Measurements from ENCODE around the gene OPTC. TPM values are rescaled to one million over a fixed set of nuclear protein-coding genes. Genes with fewer than 3 reads are reported as not detected.
"Not testable (repeated sequence)": the region's sequence is repeated elsewhere in the genome, so short reads cannot be mapped to it uniquely, and the experiment has no call there.

OPTC gene
- total RNA-seq: not detected in 2 replicates
- polyA plus RNA-seq (2012): not detected

GRCh38 chr1:203493901-203494300, at the start of gene OPTC:
Gene OPTC (plus strand): TSS chr1:203494153. CDS start chr1:203496006, 1,853 bp downstream.
- no peak for DNase-seq (ENCODE audit: low read depth)

- peak; percentile 17 for DNase-seq (ENCODE audit: low read depth)
Measured at GRCh38 chr1:203444171-203444576, 49.8 kb upstream of the OPTC start.

- no peak for DNase-seq (ENCODE audit: low read depth)
Measured at GRCh38 chr1:203447151-203447550, 46.8 kb upstream of the OPTC start.

- not testable (repeated sequence) for DNase-seq (ENCODE audit: low read depth)
Measured at GRCh38 chr1:203447598-203447997, 46.4 kb upstream of the OPTC start.

GRCh38 chr1:203448521-203449061, 45.4 kb upstream of the OPTC start:
- DNase-seq (ENCODE audit: low read depth): no peak

GRCh38 chr1:203450001-203450400, 44.0 kb upstream of the OPTC start:
- no peak for DNase-seq (ENCODE audit: low read depth)

GRCh38 chr1:203450479-203451149, 43.3 kb upstream of the OPTC start:
- DNase-seq (ENCODE audit: low read depth): no peak

- DNase-seq (ENCODE audit: low read depth): no peak
Measured at GRCh38 chr1:203451836-203452784, 41.8 kb upstream of the OPTC start.

GRCh38 chr1:203453016-203453415, 40.9 kb upstream of the OPTC start:
- DNase-seq (ENCODE audit: low read depth): no peak

- DNase-seq (ENCODE audit: low read depth): no peak
Measured at GRCh38 chr1:203453616-203454015, 40.3 kb upstream of the OPTC start.

- DNase-seq (ENCODE audit: low read depth): peak; percentile 83
Measured at GRCh38 chr1:203454986-203455471, 38.9 kb upstream of the OPTC start.

GRCh38 chr1:203455706-203456105, 38.2 kb upstream of the OPTC start:
- DNase-seq (ENCODE audit: low read depth): no peak

GRCh38 chr1:203456577-203456976, 37.4 kb upstream of the OPTC start:
- no peak for DNase-seq (ENCODE audit: low read depth)

- no peak for DNase-seq (ENCODE audit: low read depth)
Measured at GRCh38 chr1:203458078-203458477, 35.9 kb upstream of the OPTC start.

GRCh38 chr1:203459671-203460201, 34.2 kb upstream of the OPTC start:
- no peak for DNase-seq (ENCODE audit: low read depth)

- no peak for DNase-seq (ENCODE audit: low read depth)
Measured at GRCh38 chr1:203461717-203462116, 32.2 kb upstream of the OPTC start.

- DNase-seq (ENCODE audit: low read depth): no peak
Measured at GRCh38 chr1:203462143-203462542, 31.8 kb upstream of the OPTC start.

GRCh38 chr1:203462878-203463277, 31.1 kb upstream of the OPTC start:
- no peak for DNase-seq (ENCODE audit: low read depth)

- DNase-seq (ENCODE audit: low read depth): peak; percentile 44
Measured at GRCh38 chr1:203463469-203464062, 30.4 kb upstream of the OPTC start.

GRCh38 chr1:203464226-203464625, 29.7 kb upstream of the OPTC start:
- peak; percentile 46 for DNase-seq (ENCODE audit: low read depth)

GRCh38 chr1:203464743-203465142, 29.2 kb upstream of the OPTC start:
- DNase-seq (ENCODE audit: low read depth): no peak

Measured in myocyte (in vitro differentiated cells).